Left ventricle myocardium inferior (tissue), 1 donor: ENCODE measurements around the gene MTREX. TPM values are rescaled to one million over a fixed set of nuclear protein-coding genes. Genes with fewer than 3 reads are reported as not detected.

Experiments
- DNase-seq: peaks from one replicate; pipeline ENCODE4 v3.0.0-alpha.2; 2020
- H3K27ac ChIP-seq: fragments of 200-600 bp; replicated peaks from 2 replicates; pipeline ENCODE4 v1.8.0; 2021
- H3K27me3 ChIP-seq: fragments of 200-600 bp; 2 replicates; pipeline ENCODE4 v1.8.0; 2021; ENCODE audit warnings: low read depth
- H3K36me3 ChIP-seq: fragments of 200-600 bp; 2 replicates; pipeline ENCODE4 v1.8.0; 2021
- H3K4me1 ChIP-seq: fragments of 200-600 bp; 2 replicates; pipeline ENCODE4 v1.8.0; 2021
- H3K4me3 ChIP-seq: fragments of 200-600 bp; 2 replicates; pipeline ENCODE4 v1.8.0; 2021; ENCODE audit warnings: mild to moderate bottlenecking, moderate library complexity
- H3K9me3 ChIP-seq: fragments of 200-600 bp; replicated peaks from 2 replicates; pipeline ENCODE4 v1.8.0; 2021
- CTCF ChIP-seq: fragments of 200-600 bp; IDR thresholded peaks from 2 replicates; pipeline ENCODE4 v1.8.0; 2021; ENCODE audit warnings: antibody characterized with exemption, mild to moderate bottlenecking, borderline replicate concordance
- intact Hi-C: fragments of 100-400 bp; cut with micrococcal nuclease; formaldehyde crosslinking; loops from one replicate; pipeline ENCODE4 v1.11.0; 2022
- total RNA-seq: library from RNA; stranded (reverse); fragmentation: NEBNext Ultra II Directional; extraction: Animal tissue kit (Norgen Biotek cat#: 25700); gene quantifications from one replicate; pipeline ENCODE4 v1.2.1, GENCODE V29; 2021
- donor health status: DM: no; HTN: yes; CAD: no; lungs with severe emphysema.

MTREX gene
- total RNA-seq, 1 donor from 2014 or later = 62.5 TPM

DNA sequence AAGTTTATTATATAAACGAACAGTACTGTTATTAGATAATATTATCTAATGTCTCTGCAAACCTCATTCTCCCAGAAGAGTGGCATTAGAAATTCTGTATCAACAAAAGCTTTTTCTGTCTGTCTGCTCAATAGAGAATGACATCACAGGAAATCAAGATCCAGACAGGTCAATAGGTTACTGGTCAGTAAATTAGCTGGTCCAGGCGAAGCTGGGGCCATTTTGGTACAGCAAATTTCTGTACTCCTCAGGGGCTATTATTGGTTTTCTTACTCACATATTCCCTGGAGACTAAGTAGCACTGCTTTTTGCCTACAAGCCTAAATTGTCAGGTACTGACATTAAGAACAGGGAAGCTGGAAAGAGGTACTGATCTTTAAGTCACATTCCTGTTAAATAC lies 146.5 kb downstream of the MTREX start:
- no peaks in the 10 kb centered on the region for H3K9me3 ChIP-seq
- TF ChIP-seq CTCF = no peak
- H3K4me1 ChIP-seq = peaks cover 75% of the 10 kb centered on the region
- intact Hi-C loops = no loop called here
- H3K27me3 ChIP-seq = no peaks in the 10 kb centered on the region
- H3K27ac ChIP-seq = peak overlapping the region; percentile 35
- no peak overlapping the region for H3K4me3 ChIP-seq
- peaks cover 4% of the 10 kb centered on the region for H3K36me3 ChIP-seq
- no peak for DNase-seq

GRCh38 chr5:55456216-55456895 lies 148.6 kb downstream of the MTREX start:
- Histone ChIP-seq H3K27ac (no peak overlapping the region), H3K27me3 (no peaks in the 10 kb centered on the region), H3K4me3 (no peak overlapping the region), H3K9me3 (no peaks in the 10 kb centered on the region), H3K4me1 (peaks cover 67% of the 10 kb centered on the region), H3K36me3 (peaks cover 4% of the 10 kb centered on the region)
- DNase-seq = no peak
- no peak for TF ChIP-seq CTCF
- intact Hi-C loops = no loop called here

- DNase-seq = no peak
- intact Hi-C loops = no loop called here
These were observed 151.8 kb downstream of the MTREX start for GRCh38 chr5:55459572-55459971.

GRCh38 chr5:55463613-55464012 lies 155.8 kb downstream of the MTREX start:
- no peak for TF ChIP-seq CTCF
- H3K36me3 ChIP-seq = peaks cover 48% of the 10 kb centered on the region
- no peak for DNase-seq
- intact Hi-C loops = no loop called here
- no peaks in the 10 kb centered on the region for H3K27me3 ChIP-seq
- no peak overlapping the region for H3K4me3 ChIP-seq
- H3K9me3 ChIP-seq = no peaks in the 10 kb centered on the region
- peaks cover 43% of the 10 kb centered on the region for H3K4me1 ChIP-seq
- no peak overlapping the region for H3K27ac ChIP-seq

More at GRCh38 chr5:55459572-55459971, 151.8 kb downstream of the MTREX start:
- Histone ChIP-seq H3K4me3 (no peak overlapping the region), H3K36me3 (peaks cover 23% of the 10 kb centered on the region), H3K4me1 (peaks cover 39% of the 10 kb centered on the region), H3K27me3 (no peaks in the 10 kb centered on the region), H3K27ac (no peak overlapping the region), H3K9me3 (no peaks in the 10 kb centered on the region)
- no peak for TF ChIP-seq CTCF

GRCh38 chr5:55467862-55468551 lies 160.2 kb downstream of the MTREX start:
- Histone ChIP-seq H3K27me3 (no peaks in the 10 kb centered on the region), H3K36me3 (peaks cover 48% of the 10 kb centered on the region), H3K4me3 (no peak overlapping the region), H3K4me1 (peaks cover 56% of the 10 kb centered on the region), H3K27ac (peak overlapping the region; percentile 62), H3K9me3 (no peaks in the 10 kb centered on the region)
- no peak for TF ChIP-seq CTCF
- intact Hi-C loops = no loop called here
- no peak for DNase-seq
